ENCODE data around the gene HOMER2.

HOMER2 gene

GRCh38 chr15:82964890-82965289 lies 12.4 kb upstream of the HOMER2 start:
- no peak overlapping the region for H3K4me3 ChIP-seq (ENCODE audit: low read length)
- TF ChIP-seq CTCF (IDR thresholded peaks at IDR 0.05; ENCODE audit: insufficient read depth, low read depth, low read length, missing control alignments), result no peak
- DNase-seq (ENCODE audit: low read depth), result no peak

GRCh38 chr15:82963471-82964341 lies 11.2 kb upstream of the HOMER2 start:
- peak; percentile 75 for DNase-seq (ENCODE audit: low read depth)
- TF ChIP-seq CTCF (IDR thresholded peaks at IDR 0.05; ENCODE audit: insufficient read depth, low read depth, low read length, missing control alignments), result no peak
- H3K4me3 ChIP-seq (ENCODE audit: low read length), result no peak overlapping the region

GRCh38 chr15:82960766-82961165 lies 8.2 kb upstream of the HOMER2 start:
- H3K4me3 ChIP-seq (ENCODE audit: low read length), result no peak overlapping the region
- no peak for DNase-seq (ENCODE audit: low read depth)
- TF ChIP-seq CTCF (IDR thresholded peaks at IDR 0.05; ENCODE audit: insufficient read depth, low read depth, low read length, missing control alignments), result no peak

- no peak for TF ChIP-seq CTCF (IDR thresholded peaks at IDR 0.05; ENCODE audit: insufficient read depth, low read depth, low read length, missing control alignments)
- H3K4me3 ChIP-seq (ENCODE audit: low read length), result no peak overlapping the region
- no peak for DNase-seq (ENCODE audit: low read depth)
These were observed 6.9 kb upstream of the HOMER2 start for GRCh38 chr15:82959423-82959822.

GRCh38 chr15:82958638-82959037 lies 6.1 kb upstream of the HOMER2 start:
- H3K4me3 ChIP-seq (ENCODE audit: low read length), result no peak overlapping the region
- TF ChIP-seq CTCF (IDR thresholded peaks at IDR 0.05; ENCODE audit: insufficient read depth, low read depth, low read length, missing control alignments), result no peak
- DNase-seq (ENCODE audit: low read depth), result no peak

- DNase-seq (ENCODE audit: low read depth), result peak; percentile 66
- H3K4me3 ChIP-seq (ENCODE audit: low read length), result peak overlapping the region; percentile 63
- no peak for TF ChIP-seq CTCF (IDR thresholded peaks at IDR 0.05; ENCODE audit: insufficient read depth, low read depth, low read length, missing control alignments)
These were observed 905 bp downstream of the HOMER2 start for GRCh38 chr15:82951472-82952157.

All from epithelial cell of esophagus (primary cell).